Cardiac muscle cell (in vitro differentiated cells and primary cell): ENCODE results near the gene SPATA31E1. TPM values are rescaled to one million over a fixed set of nuclear protein-coding genes. Genes with fewer than 3 reads are reported as not detected.
A peak's percentile ranks its signal among the peaks of the same experiment; 100 is the strongest.

Source experiments
- DNase-seq, 2 donors: peaks; one replicate each; pipeline versions ENCODE4 v3.0.0 to v3.0.0-alpha.2; 2010 to 2017; ENCODE audit warnings: low read depth in 1 of 2, low spot score in 1 of 2
- H3K27ac ChIP-seq: fragments of 200-600 bp; sonication (generic); 2 replicates; pipeline ENCODE4 v1.5.1; 2016
- H3K27me3 ChIP-seq: fragments of 200-600 bp; sonication (generic); 2 replicates; pipeline ENCODE4 v1.6.0; 2016; ENCODE audit warnings: control low read depth
- H3K36me3 ChIP-seq: fragments of 200-600 bp; sonication (generic); 2 replicates; pipeline ENCODE4 v1.5.1; 2016; ENCODE audit warnings: control low read depth
- H3K4me1 ChIP-seq: fragments of 200-600 bp; sonication (generic); 2 replicates; pipeline ENCODE4 v1.8.1; 2017; ENCODE audit warnings: low read depth, mild to moderate bottlenecking, mixed run types
- H3K4me3 ChIP-seq: fragments of 200-600 bp; sonication (generic); 2 replicates; pipeline ENCODE4 v1.5.1; 2016; ENCODE audit warnings: mild to moderate bottlenecking
- H3K9me3 ChIP-seq: fragments of 200-600 bp; sonication (generic); 2 replicates; pipeline ENCODE4 v1.5.1; 2017; ENCODE audit warnings: low read depth, mild to moderate bottlenecking, control low read depth
- polyA plus RNA-seq: library from polyadenylated mRNA; unstranded; fragments of >200 nt; fragmentation: Nextera tagmentation; extraction: Ambion mirVana; gene quantifications from 2 replicates; pipeline ENCODE4 v1.2.1, GENCODE V29; 2016
- total RNA-seq: library from RNA; depleted of rRNA; stranded (reverse); fragments of >200 nt; gene quantifications from 2 replicates; pipeline ENCODE4 v1.2.3, GENCODE V29; 2016
- TF ChIP-seq, protein P1 (sequence below): IDR thresholded peaks from 2 replicates; pipeline ENCODE4 v1.5.1; 2012; ENCODE audit warnings: low read depth, mild to moderate bottlenecking, low read length

The SPATA31E1 gene
- total and polyA plus RNA-seq, 2 experiments from 2014 or later = not detected

DNA sequence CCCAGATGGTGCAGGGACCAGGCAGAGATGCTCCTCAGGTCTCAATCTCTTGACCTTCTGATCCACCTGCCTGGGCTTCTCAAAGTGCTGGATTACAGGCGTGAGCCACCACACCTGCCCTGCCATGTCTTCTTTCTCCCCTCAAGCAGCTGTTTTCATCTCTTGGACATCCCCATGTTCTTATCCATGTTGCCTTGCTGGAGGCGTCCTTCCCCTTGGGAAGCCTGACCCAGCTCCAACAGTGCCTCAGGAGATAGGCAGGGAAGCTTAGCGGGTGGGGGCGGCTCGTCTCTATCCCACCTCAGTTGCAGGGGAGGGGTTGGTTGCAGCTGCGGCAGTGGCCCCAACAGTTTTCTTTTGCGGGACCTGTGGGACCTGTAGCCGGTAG lies 24.7 kb upstream of the SPATA31E1 start:
- no peak overlapping the region for H3K4me3 ChIP-seq
- H3K36me3 ChIP-seq = no peaks in the 10 kb centered on the region
- no peaks in the 10 kb centered on the region for H3K9me3 ChIP-seq
- H3K4me1 ChIP-seq = no peaks in the 10 kb centered on the region
- TF ChIP-seq, protein P1, sequence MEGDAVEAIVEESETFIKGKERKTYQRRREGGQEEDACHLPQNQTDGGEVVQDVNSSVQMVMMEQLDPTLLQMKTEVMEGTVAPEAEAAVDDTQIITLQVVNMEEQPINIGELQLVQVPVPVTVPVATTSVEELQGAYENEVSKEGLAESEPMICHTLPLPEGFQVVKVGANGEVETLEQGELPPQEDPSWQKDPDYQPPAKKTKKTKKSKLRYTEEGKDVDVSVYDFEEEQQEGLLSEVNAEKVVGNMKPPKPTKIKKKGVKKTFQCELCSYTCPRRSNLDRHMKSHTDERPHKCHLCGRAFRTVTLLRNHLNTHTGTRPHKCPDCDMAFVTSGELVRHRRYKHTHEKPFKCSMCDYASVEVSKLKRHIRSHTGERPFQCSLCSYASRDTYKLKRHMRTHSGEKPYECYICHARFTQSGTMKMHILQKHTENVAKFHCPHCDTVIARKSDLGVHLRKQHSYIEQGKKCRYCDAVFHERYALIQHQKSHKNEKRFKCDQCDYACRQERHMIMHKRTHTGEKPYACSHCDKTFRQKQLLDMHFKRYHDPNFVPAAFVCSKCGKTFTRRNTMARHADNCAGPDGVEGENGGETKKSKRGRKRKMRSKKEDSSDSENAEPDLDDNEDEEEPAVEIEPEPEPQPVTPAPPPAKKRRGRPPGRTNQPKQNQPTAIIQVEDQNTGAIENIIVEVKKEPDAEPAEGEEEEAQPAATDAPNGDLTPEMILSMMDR = no peak
- DNase-seq = no peak
- H3K27ac ChIP-seq = no peak overlapping the region
- no peaks in the 10 kb centered on the region for H3K27me3 ChIP-seq

DNA sequence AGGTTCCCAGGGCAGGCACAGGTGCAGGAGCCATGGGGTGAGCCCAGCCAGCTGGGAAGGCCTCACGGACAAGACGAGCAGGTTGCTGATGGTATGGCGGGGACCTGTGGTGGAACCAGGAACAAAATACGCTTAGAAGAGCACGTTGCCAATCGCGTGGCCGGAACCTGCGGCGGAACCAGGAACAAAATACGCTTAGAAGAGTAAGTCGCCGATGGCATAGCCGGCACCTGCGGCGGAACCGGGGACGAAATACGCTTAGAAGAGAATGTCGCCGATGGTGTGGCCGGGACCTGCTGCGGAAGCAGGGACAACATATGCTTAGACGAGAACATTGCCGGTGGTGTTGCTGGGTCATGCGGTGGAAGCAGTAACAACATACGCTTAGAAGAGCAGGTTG lies 23.5 kb upstream of the SPATA31E1 start:
- Histone ChIP-seq H3K4me3 (no peak overlapping the region), H3K9me3 (no peaks in the 10 kb centered on the region), H3K27me3 (no peaks in the 10 kb centered on the region), H3K36me3 (no peaks in the 10 kb centered on the region), H3K4me1 (no peaks in the 10 kb centered on the region), H3K27ac (no peak overlapping the region)
- DNase-seq = no peak
- TF ChIP-seq, protein P1 = no peak

DNA sequence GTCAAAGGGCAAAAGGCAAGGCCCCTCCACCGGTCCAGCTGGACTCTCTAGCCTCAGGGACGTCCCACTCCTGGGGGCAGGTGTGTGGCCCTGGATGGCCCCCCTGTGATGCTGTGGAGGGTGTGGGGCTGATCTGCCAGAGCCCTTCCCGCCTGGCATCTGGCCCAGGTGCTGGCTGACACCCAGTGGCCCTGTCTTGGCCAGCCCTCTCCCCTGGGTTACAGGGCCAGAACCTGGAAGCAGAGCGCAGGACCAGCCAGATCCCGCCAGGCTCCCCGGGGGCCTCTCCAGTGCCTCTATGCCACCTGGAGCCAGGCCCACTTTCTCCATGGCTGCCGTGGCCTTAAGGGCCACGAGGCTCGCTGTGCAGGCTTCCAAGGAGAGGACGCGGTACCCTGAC lies 22.9 kb upstream of the SPATA31E1 start:
- Histone ChIP-seq H3K4me1 (no peaks in the 10 kb centered on the region), H3K27me3 (no peaks in the 10 kb centered on the region), H3K36me3 (no peaks in the 10 kb centered on the region), H3K4me3 (no peak overlapping the region), H3K27ac (no peak overlapping the region), H3K9me3 (no peaks in the 10 kb centered on the region)
- DNase-seq = no peak
- TF ChIP-seq, protein P1 = no peak

DNA sequence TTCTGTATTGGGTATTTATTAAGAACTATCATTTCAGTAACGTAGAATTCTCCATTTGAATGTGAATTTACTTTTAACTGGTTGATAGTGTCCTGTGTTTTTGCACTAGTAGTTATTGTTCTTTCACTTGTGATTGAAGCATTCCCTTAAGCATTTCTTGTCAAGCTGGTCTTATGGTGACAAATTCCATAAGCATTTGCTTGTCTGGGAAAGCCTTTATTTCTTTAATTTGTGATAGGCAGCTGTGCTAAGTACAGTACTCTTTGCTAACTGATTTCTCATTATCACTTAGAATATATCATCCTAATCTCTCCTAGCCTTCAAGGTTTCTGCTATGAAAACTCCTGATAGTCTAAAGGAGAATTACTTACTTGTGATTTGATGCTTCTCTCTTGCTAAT lies 21.3 kb upstream of the SPATA31E1 start:
- Histone ChIP-seq H3K4me1 (no peaks in the 10 kb centered on the region), H3K36me3 (no peaks in the 10 kb centered on the region)

DNA sequence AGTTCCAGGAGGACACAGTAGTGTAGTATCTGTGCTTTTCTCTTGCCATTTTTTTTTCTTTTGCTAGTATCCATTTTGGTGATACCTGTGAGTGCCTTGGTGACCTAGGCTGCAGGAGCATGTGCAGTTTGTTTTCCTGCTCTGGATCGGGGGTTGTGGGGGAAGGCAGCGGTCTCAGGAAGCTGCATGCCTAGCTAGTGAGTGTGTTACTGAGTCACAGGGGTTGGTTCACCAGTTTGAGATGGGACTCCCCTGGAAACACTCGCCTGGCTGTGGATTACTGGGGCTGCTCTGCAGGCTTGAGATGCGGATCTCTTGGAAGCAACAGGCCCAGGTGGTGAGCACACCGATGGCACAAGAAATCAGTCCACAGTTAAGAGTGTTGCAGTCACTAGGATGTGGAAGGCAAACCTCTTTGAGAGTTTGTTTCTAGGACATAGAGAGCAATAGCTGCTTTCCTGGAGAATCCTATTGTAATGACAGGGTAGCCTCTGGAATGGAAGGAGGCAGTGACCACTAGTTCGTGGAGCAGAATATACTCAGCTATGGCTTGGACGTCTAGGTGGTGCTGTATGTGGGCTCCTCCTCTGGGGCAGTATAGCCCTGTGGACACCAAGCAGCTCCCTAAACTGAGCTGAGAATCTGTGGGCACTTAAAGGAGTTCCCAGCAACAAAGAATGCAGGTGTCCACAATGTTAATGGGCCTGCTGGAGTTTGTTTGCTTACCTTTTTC lies 20.0 kb upstream of the SPATA31E1 start:
- Histone ChIP-seq H3K27me3 (no peaks in the 10 kb centered on the region), H3K36me3 (no peaks in the 10 kb centered on the region), H3K9me3 (no peaks in the 10 kb centered on the region), H3K4me1 (no peaks in the 10 kb centered on the region), H3K4me3 (no peak overlapping the region), H3K27ac (no peak overlapping the region)
- DNase-seq = peak in 1 of 2 donors; percentile 66
- TF ChIP-seq, protein P1 = no peak

More for the DNA sequence above, 21.3 kb upstream of the SPATA31E1 start:
- H3K27me3 ChIP-seq = no peaks in the 10 kb centered on the region
- TF ChIP-seq, protein P1 = no peak
- H3K4me3 ChIP-seq = no peak overlapping the region
- H3K9me3 ChIP-seq = no peaks in the 10 kb centered on the region
- no peak overlapping the region for H3K27ac ChIP-seq
- no peak for DNase-seq
